Panc1 (cell line): ENCODE data around the gene PPARGC1A. TPM values are rescaled to one million over a fixed set of nuclear protein-coding genes. Genes with fewer than 3 reads are reported as not detected.

Source experiments
- ATAC-seq: fragments of 200-7000 bp; cut with Tn5 transposase; 2 replicates; pipeline ENCODE4 v1.9.1; 2020; ENCODE audit warnings: mild to moderate bottlenecking, moderate library complexity
- BruUV-seq: library from RNA; stranded (reverse); fragments of 400-500 nt; replicated peaks from 2 replicates; lab custom pipeline; 2021; lab: Mats Ljungman, UMichigan
- CTCF ChIA-PET: fragments of 300-600 bp; sonication (Branson Sonifier 250); formaldehyde crosslinking; loops from one replicate; lab custom pipeline; 2022; ENCODE audit warnings: antibody characterized with exemption; lab: Charles Lee
- POLR2A ChIA-PET: fragments of 300-600 bp; sonication (Branson Sonifier 250); formaldehyde crosslinking; loops from one replicate; lab custom pipeline; 2022; ENCODE audit warnings: antibody characterized with exemption; lab: Charles Lee
- DNase-seq: peaks from one replicate; pipeline ENCODE4 v3.0.0-alpha.2; 2010; ENCODE audit warnings: low read depth, low spot score
- H3K27ac ChIP-seq: 2 replicates; pipeline ENCODE4 v1.5.1; 2011; ENCODE audit warnings: mild to moderate bottlenecking, low read length, inconsistent platforms
- H3K27me3 ChIP-seq: fragments of 200-500 bp; sonication (Bioruptor generic); 2 replicates; pipeline ENCODE4 v1.6.0; 2014; ENCODE audit warnings: low read length, inconsistent platforms; ENCODE audit not compliant: control insufficient read depth, insufficient read depth
- H3K36me3 ChIP-seq: fragments of 200-500 bp; sonication (Bioruptor generic); 2 replicates; pipeline ENCODE4 v1.5.1; 2014; ENCODE audit warnings: inconsistent platforms, mild to moderate bottlenecking, low read length, moderate library complexity; ENCODE audit not compliant: control insufficient read depth, insufficient read depth
- H3K4me1 ChIP-seq: 2 replicates; pipeline ENCODE4 v1.5.1; 2011; ENCODE audit warnings: inconsistent platforms, mild to moderate bottlenecking, low read length, moderate library complexity; ENCODE audit not compliant: control insufficient read depth, insufficient read depth
- H3K4me3 ChIP-seq, 2 experiments: 2 replicates each; pipeline ENCODE4 v1.5.1; 2011 to 2012; ENCODE audit warnings: low read depth in 2 of 2, low read length in 2 of 2, mild to moderate bottlenecking in 2 of 2, inconsistent platforms in 1 of 2, moderate library complexity in 1 of 2
- H3K9me3 ChIP-seq: fragments of 200-500 bp; sonication (Bioruptor generic); 2 replicates; pipeline ENCODE4 v1.5.1; 2014; ENCODE audit warnings: low read depth, mild to moderate bottlenecking, inconsistent platforms, low read length, moderate library complexity; ENCODE audit not compliant: control insufficient read depth, insufficient read depth
- CTCF ChIP-seq: fragments of 450-650 bp; IDR thresholded peaks from 2 replicates; pipeline ENCODE4 v1.5.1; 2017; ENCODE audit warnings: mild to moderate bottlenecking
- POLR2AphosphoS5 ChIP-seq: IDR thresholded peaks from 2 replicates; pipeline ENCODE4 v1.6.1; 2012; ENCODE audit warnings: mild to moderate bottlenecking, low read depth, low read length, moderate library complexity
- REST ChIP-seq, 2 experiments: IDR thresholded peaks; 2 replicates each; pipeline ENCODE4 v1.6.1; 2011 to 2012; ENCODE audit warnings: low read depth in 2 of 2, control low read depth in 1 of 2, low read length in 1 of 2, mild to moderate bottlenecking in 1 of 2, moderate library complexity in 1 of 2; ENCODE audit not compliant: insufficient read depth in 1 of 2
- SIN3A ChIP-seq: IDR thresholded peaks from 2 replicates; pipeline ENCODE4 v1.6.1; 2012; ENCODE audit warnings: low read depth, mild to moderate bottlenecking, low read length, moderate library complexity, borderline replicate concordance; ENCODE audit not compliant: insufficient read depth
- TCF7L2 ChIP-seq: IDR thresholded peaks from 2 replicates; pipeline ENCODE4 v1.6.1; 2011; ENCODE audit warnings: mild to moderate bottlenecking, low read depth, low read length, inconsistent platforms
- in situ Hi-C: cut with HindIII; loops from 2 replicates; pipeline ENCODE4 v1.10.0; 2016; ENCODE audit warnings: low sequenced_read_pairs, low pct_unique_long_range_greater_than_20kb
- intact Hi-C: fragments of 100-400 bp; cut with micrococcal nuclease; formaldehyde crosslinking; loops from one replicate; pipeline ENCODE4 v1.10.0; 2022; ENCODE audit not compliant: unreplicated experiment
- total RNA-seq: library from RNA; stranded (reverse); gene quantifications from one replicate; pipeline ENCODE4 v1.2.1, GENCODE V29; 2021; ENCODE audit not compliant: unreplicated experiment

Gene PPARGC1A
- total RNA-seq, 1 experiment from 2014 or later = 0.59 TPM

GRCh38 chr4:23885943-23886590 is 3.8 kb downstream of the PPARGC1A start:
- H3K27ac ChIP-seq = no peak overlapping the region
- DNase-seq = no peak
- ChIA-PET POLR2A (no interaction called here), CTCF (no interaction called here)
- H3K4me1 ChIP-seq = no peaks in the 10 kb centered on the region
- no TSS peak for BruUV-seq
- H3K27me3 ChIP-seq = no peaks in the 10 kb centered on the region
- H3K36me3 ChIP-seq = no peaks in the 10 kb centered on the region
- intact Hi-C loops = no loop called here
- in situ Hi-C loops = no loop called here
- no peak for ATAC-seq
- no peak for TF ChIP-seq CTCF
- TF ChIP-seq TCF7L2 = no peak
- no peak for TF ChIP-seq POLR2AphosphoS5
- no peak for TF ChIP-seq REST (IDR thresholded peaks at IDR 0.05; ENCODE audit: insufficient read depth in 1 of 2, low read depth in 2 of 2, low read length in 1 of 2)
- no peak for TF ChIP-seq SIN3A
- no peaks in the 10 kb centered on the region for H3K9me3 ChIP-seq
- no peak overlapping the region for H3K4me3 ChIP-seq

- no peaks in the 10 kb centered on the region for H3K4me1 ChIP-seq
- ChIA-PET CTCF (no interaction called here), POLR2A (no interaction called here)
- in situ Hi-C loops = no loop called here
- no peaks in the 10 kb centered on the region for H3K36me3 ChIP-seq
- no peak overlapping the region for H3K27ac ChIP-seq
- H3K9me3 ChIP-seq = no peaks in the 10 kb centered on the region
- BruUV-seq = no TSS peak
- ATAC-seq (no peak), DNase-seq (no peak)
- intact Hi-C loops = no loop called here
- no peak for TF ChIP-seq REST (IDR thresholded peaks at IDR 0.05; ENCODE audit: insufficient read depth in 1 of 2, low read depth in 2 of 2, low read length in 1 of 2)
- TF ChIP-seq CTCF = no peak
- no peak for TF ChIP-seq SIN3A
- TF ChIP-seq TCF7L2 = no peak
- TF ChIP-seq POLR2AphosphoS5 = no peak
- no peak overlapping the region for H3K4me3 ChIP-seq
- H3K27me3 ChIP-seq = no peaks in the 10 kb centered on the region
Observed at GRCh38 chr4:23884741-23885140, 5.1 kb downstream of the PPARGC1A start.
